Measurements from ENCODE around the gene CES3. TPM values are rescaled to one million over a fixed set of nuclear protein-coding genes. Genes with fewer than 3 reads are reported as not detected.

Gene CES3
- total RNA-seq, result 0.25 and 0.55 TPM in 2 replicates

GRCh38 chr16:66961065-66961744, at the start of gene CES3:
Gene CES3 (plus strand): TSS chr16:66961266. CDS start chr16:66961308, 42 bp downstream.

GRCh38 chr16:66918803-66919568, 42.1 kb upstream of the CES3 start, which contains the start of gene CDH16:
Gene CDH16 (minus strand): TSS chr16:66918885. CDS start chr16:66918065, 820 bp downstream.

GRCh38 chr16:66925322-66925840, 35.7 kb upstream of the CES3 start, which contains the start of gene RRAD:
Gene RRAD (minus strand): TSS chr16:66925535. CDS start chr16:66925179, 356 bp downstream.

GRCh38 chr16:66934138-66934838, 26.8 kb upstream of the CES3 start, which contains the start of gene CIAO2B:
Gene CIAO2B (minus strand): TSS chr16:66934402. CDS start chr16:66934364, 38 bp downstream.

GRCh38 chr16:66935314-66936011, 25.6 kb upstream of the CES3 start, which contains the start of gene CES2:
Gene CES2 (plus strand): TSS chr16:66935516. CDS start chr16:66935636, 120 bp downstream.

GRCh38 chr16:66988197-66988788, 27.2 kb downstream of the CES3 start, which contains the start of gene CES4A:
Gene CES4A (plus strand): TSS chr16:66988589. CDS start chr16:66988773, 184 bp downstream.

Other genes starting within 250 kb of the CES3 start
- 131 and 156 TPM in 2 replicates for gene DYNC1LI2, start 209.7 kb upstream of the CES3 start, total RNA-seq
- 0.11 TPM in 1 of 2 replicates, not detected in the other for gene TERB1, start 159.7 kb upstream of the CES3 start, total RNA-seq
- 69.6 and 122 TPM in 2 replicates for gene NAE1, start 130.3 kb upstream of the CES3 start, total RNA-seq
- not detected in 2 replicates for gene CA7, start 116.9 kb upstream of the CES3 start, total RNA-seq
- 17.1 and 17.7 TPM in 2 replicates for gene PDP2, start 80.8 kb upstream of the CES3 start, total RNA-seq
- not detected in 2 replicates for gene CDH16, start 42.4 kb upstream of the CES3 start, total RNA-seq
- 3.8 and 8.0 TPM in 2 replicates for gene RRAD, start 35.7 kb upstream of the CES3 start, total RNA-seq
- gene CIAO2B, start 26.9 kb upstream of the CES3 start, total RNA-seq, result 227 and 229 TPM in 2 replicates
- gene CES2, start 25.8 kb upstream of the CES3 start, total RNA-seq, result 23.8 and 29.5 TPM in 2 replicates
- gene CES4A, start 27.3 kb downstream of the CES3 start, total RNA-seq, result 1.00 and 2.2 TPM in 2 replicates
- 121 and 197 TPM in 2 replicates for gene CBFB, start 67.9 kb downstream of the CES3 start, total RNA-seq
- 11.7 and 15.1 TPM in 2 replicates for gene PHAF1, start 148.7 kb downstream of the CES3 start, total RNA-seq
- gene B3GNT9, start 189.7 kb downstream of the CES3 start, total RNA-seq, result 25.0 and 38.1 TPM in 2 replicates
- gene TRADD, start 198.6 kb downstream of the CES3 start, total RNA-seq, result 15.3 and 25.1 TPM in 2 replicates
- gene FBXL8, start 198.7 kb downstream of the CES3 start, total RNA-seq, result 10.5 and 15.0 TPM in 2 replicates
- 5.2 and 14.0 TPM in 2 replicates for gene HSF4, start 203.5 kb downstream of the CES3 start, total RNA-seq
- gene NOL3, start 209.3 kb downstream of the CES3 start, total RNA-seq, result 10.4 and 14.6 TPM in 2 replicates
- gene MATCAP1, start 222.7 kb downstream of the CES3 start, total RNA-seq, result 14.9 and 19.3 TPM in 2 replicates
- gene EXOC3L1, start 228.9 kb downstream of the CES3 start, total RNA-seq, result 0.11 and 0.12 TPM in 2 replicates
- gene E2F4, start 230.9 kb downstream of the CES3 start, total RNA-seq, result 61.1 and 79.1 TPM in 2 replicates
- gene ELMO3, start 237.9 kb downstream of the CES3 start, total RNA-seq, result 0.55 and 0.62 TPM in 2 replicates

All from uterine smooth muscle cell (primary cell).